Measurements from ENCODE around the gene DLGAP4.

DLGAP4 gene

DNA sequence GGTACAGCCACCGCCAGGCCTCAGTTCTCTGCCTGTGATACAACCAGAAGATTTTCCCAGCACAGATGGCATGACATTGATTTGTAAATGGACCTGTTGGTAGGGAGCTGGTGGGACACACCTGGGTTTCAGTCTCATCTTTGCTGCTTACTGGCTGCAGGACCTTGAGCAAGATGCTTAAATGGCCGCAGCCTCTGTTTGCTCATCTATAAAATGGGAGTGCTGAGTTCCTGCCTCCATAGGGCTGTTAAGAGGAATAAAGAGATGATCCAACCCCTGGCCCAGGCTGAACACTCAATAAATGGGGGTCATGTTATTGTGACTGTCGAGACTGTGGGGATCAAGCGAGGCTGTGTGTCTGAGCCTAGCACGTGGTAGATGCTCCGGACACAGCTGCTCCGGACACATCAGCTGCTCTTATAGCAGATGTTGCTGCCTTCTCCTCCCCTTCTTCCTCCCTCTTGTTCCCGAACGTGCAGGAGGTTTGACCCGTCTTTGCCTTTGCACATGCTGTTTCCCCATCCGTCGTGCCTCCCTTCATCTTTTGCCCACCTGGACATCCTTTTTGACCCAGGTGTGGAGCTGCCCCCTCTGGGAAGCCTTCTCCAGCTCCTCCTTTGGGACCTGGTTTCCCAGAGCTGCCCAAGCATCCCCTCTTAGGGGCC lies 29.2 kb downstream of the DLGAP4 start:
- peaks cover 92% of the 10 kb centered on the region for H3K27me3 ChIP-seq (replicated peaks; ENCODE audit: insufficient read depth, low read length)
- TF ChIP-seq EZH2phosphoT487 (IDR thresholded peaks at IDR 0.05; ENCODE audit: low read length) = no peak
- TF ChIP-seq EZH2 (optimal IDR thresholded peaks at IDR 0.05; ENCODE audit: low read depth, low read length) = no peak
- TF ChIP-seq, protein P1, sequence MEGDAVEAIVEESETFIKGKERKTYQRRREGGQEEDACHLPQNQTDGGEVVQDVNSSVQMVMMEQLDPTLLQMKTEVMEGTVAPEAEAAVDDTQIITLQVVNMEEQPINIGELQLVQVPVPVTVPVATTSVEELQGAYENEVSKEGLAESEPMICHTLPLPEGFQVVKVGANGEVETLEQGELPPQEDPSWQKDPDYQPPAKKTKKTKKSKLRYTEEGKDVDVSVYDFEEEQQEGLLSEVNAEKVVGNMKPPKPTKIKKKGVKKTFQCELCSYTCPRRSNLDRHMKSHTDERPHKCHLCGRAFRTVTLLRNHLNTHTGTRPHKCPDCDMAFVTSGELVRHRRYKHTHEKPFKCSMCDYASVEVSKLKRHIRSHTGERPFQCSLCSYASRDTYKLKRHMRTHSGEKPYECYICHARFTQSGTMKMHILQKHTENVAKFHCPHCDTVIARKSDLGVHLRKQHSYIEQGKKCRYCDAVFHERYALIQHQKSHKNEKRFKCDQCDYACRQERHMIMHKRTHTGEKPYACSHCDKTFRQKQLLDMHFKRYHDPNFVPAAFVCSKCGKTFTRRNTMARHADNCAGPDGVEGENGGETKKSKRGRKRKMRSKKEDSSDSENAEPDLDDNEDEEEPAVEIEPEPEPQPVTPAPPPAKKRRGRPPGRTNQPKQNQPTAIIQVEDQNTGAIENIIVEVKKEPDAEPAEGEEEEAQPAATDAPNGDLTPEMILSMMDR (IDR thresholded peaks at IDR 0.05; ENCODE audit: low read length) = no peak
- H3K36me3 ChIP-seq (replicated peaks; ENCODE audit: insufficient read depth, low read length) = no peaks in the 10 kb centered on the region
- no peaks in the 10 kb centered on the region for H3F3A ChIP-seq (ENCODE audit: insufficient read depth, low read length)
- no peaks in the 10 kb centered on the region for H3K79me2 ChIP-seq (ENCODE audit: low read length)
- H3K4me3 ChIP-seq (ENCODE audit: low read length) = no peak overlapping the region
- H3K9me3 ChIP-seq (replicated peaks; ENCODE audit: insufficient read depth, low read length) = no peaks in the 10 kb centered on the region
- no peak overlapping the region for H2AFZ ChIP-seq (ENCODE audit: low read length)
- no peak for DNase-seq
- H3K4me2 ChIP-seq (ENCODE audit: low read depth, low read length) = no peak overlapping the region
- H3K9me2 ChIP-seq (replicated peaks; ENCODE audit: insufficient read depth, low read length) = no peaks in the 10 kb centered on the region
- H3K27ac ChIP-seq (ENCODE audit: low read length) = no peak overlapping the region
- H4K20me1 ChIP-seq (ENCODE audit: insufficient read depth, low read length) = no peaks in the 10 kb centered on the region
- no peak overlapping the region for H3K9ac ChIP-seq (ENCODE audit: low read length)
- H3K4me1 ChIP-seq (ENCODE audit: low read length) = no peaks in the 10 kb centered on the region

DNA sequence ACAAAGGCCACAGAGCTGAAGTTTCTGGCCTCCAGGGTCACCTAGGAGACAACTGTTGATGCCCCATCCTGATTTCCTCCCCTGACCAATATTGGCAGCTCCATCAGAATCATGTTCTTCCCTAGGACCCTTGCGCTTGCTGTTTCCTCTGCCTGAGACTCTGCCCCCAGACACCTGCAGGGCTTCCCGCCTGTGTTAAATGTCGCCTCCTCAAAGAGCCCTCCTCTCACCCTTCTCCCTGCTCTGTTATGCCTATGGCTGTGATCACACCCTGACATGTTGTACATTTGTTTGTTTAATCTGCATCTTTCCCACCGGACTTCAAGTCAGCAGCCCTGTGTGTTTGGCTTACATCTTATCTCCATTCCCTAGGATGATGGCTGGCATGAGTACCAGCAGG lies 30.1 kb downstream of the DLGAP4 start:
- Histone ChIP-seq H3K79me2 (ENCODE audit: low read length) (no peaks in the 10 kb centered on the region), H3K27me3 (replicated peaks; ENCODE audit: insufficient read depth, low read length) (peaks cover 92% of the 10 kb centered on the region), H3K9me2 (replicated peaks; ENCODE audit: insufficient read depth, low read length) (no peaks in the 10 kb centered on the region), H3F3A (ENCODE audit: insufficient read depth, low read length) (no peaks in the 10 kb centered on the region), H3K9ac (ENCODE audit: low read length) (no peak overlapping the region), H3K9me3 (replicated peaks; ENCODE audit: insufficient read depth, low read length) (no peaks in the 10 kb centered on the region), H4K20me1 (ENCODE audit: insufficient read depth, low read length) (no peaks in the 10 kb centered on the region), H3K27ac (ENCODE audit: low read length) (no peak overlapping the region), H3K36me3 (replicated peaks; ENCODE audit: insufficient read depth, low read length) (no peaks in the 10 kb centered on the region), H3K4me1 (ENCODE audit: low read length) (no peaks in the 10 kb centered on the region), H3K4me3 (ENCODE audit: low read length) (no peak overlapping the region), H3K4me2 (ENCODE audit: low read depth, low read length) (no peak overlapping the region), H2AFZ (ENCODE audit: low read length) (no peak overlapping the region)
- DNase-seq = no peak
- TF ChIP-seq EZH2 (optimal IDR thresholded peaks at IDR 0.05; ENCODE audit: low read depth, low read length) = no peak
- no peak for TF ChIP-seq EZH2phosphoT487 (IDR thresholded peaks at IDR 0.05; ENCODE audit: low read length)
- TF ChIP-seq, protein P1 (IDR thresholded peaks at IDR 0.05; ENCODE audit: low read length) = no peak

DNA sequence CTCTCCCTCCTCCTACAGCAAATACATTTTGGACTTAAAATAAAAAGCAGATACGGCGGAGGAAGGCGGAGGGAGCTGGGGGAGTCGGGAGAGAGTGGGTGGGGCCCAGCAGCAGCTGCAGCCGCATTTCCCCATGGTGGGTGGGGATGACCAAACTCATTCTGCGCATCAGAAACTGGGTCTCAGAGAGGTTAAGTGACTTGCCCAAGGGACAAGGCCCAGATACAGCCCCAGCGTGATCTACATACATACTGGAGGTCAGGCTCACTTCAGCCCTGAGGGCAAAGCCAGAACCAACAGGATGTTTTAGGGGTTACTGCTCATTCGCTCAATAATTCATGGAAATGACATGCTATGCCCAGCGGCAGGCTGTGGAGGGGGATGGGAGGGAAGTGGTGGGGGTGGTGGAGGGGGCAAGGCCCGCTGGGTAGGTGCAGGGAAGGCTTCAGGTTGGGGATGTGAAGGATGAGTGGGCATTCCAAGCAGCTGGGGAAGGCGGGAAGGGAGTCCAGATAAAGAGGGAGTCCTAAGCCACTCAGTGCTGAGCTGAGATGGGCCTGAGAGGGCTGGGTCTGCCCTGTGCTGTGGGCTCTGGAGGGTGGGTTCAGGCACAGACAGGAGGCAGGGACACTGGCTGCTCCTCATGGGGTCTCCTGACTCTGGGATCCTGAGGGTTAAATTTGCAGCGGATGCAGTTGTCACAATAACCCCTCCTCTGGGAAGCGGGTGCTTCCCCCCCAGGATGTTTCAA lies 31.0 kb downstream of the DLGAP4 start:
- Histone ChIP-seq H3K4me1 (ENCODE audit: low read length) (no peaks in the 10 kb centered on the region), H3K27me3 (replicated peaks; ENCODE audit: insufficient read depth, low read length) (peaks cover 92% of the 10 kb centered on the region), H2AFZ (ENCODE audit: low read length) (no peak overlapping the region), H3K9me3 (replicated peaks; ENCODE audit: insufficient read depth, low read length) (no peaks in the 10 kb centered on the region), H3K9me2 (replicated peaks; ENCODE audit: insufficient read depth, low read length) (no peaks in the 10 kb centered on the region), H3K27ac (ENCODE audit: low read length) (no peak overlapping the region), H3K4me3 (ENCODE audit: low read length) (no peak overlapping the region), H3K9ac (ENCODE audit: low read length) (no peak overlapping the region), H3K4me2 (ENCODE audit: low read depth, low read length) (no peak overlapping the region), H3F3A (ENCODE audit: insufficient read depth, low read length) (no peaks in the 10 kb centered on the region), H4K20me1 (ENCODE audit: insufficient read depth, low read length) (no peaks in the 10 kb centered on the region), H3K36me3 (replicated peaks; ENCODE audit: insufficient read depth, low read length) (no peaks in the 10 kb centered on the region), H3K79me2 (ENCODE audit: low read length) (no peaks in the 10 kb centered on the region)
- TF ChIP-seq EZH2phosphoT487 (IDR thresholded peaks at IDR 0.05; ENCODE audit: low read length) = no peak
- no peak for TF ChIP-seq EZH2 (optimal IDR thresholded peaks at IDR 0.05; ENCODE audit: low read depth, low read length)
- TF ChIP-seq, protein P1 (IDR thresholded peaks at IDR 0.05; ENCODE audit: low read length) = no peak
- DNase-seq = no peak
